GM21447 (cell line): ENCODE measurements around the gene RBM4.

Source experiments
- ATAC-seq: cut with Tn5 transposase; IDR thresholded peaks from one replicate; pipeline ENCODE4 v1.9.1; 2021; ENCODE audit not compliant: unreplicated experiment

Gene RBM4

GRCh38 chr11:66651016-66651415, 12.5 kb downstream of the RBM4 start:
- ATAC-seq = no peak

DNA sequence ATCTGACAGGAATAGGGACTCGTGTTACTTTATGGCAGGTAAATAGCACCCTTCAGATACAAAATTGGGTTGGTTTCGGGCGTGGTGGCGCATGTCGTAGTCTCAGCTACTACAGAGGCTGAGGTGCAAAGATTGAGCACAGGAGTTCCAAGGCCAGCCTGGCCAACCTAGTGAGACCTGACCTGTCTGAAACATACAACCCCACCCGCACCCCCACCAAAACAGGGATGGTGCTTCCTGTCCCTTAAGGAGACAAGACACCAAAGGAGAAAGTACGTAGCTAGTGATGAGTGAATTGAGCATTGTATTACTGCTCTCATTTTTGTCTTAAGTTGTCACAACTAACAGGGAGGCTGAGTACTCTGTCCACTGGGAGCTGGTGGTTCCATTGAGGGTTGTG, 14.1 kb downstream of the RBM4 start:
- ATAC-seq = no peak

GRCh38 chr11:66653123-66653522, 14.6 kb downstream of the RBM4 start:
- ATAC-seq = no peak

DNA sequence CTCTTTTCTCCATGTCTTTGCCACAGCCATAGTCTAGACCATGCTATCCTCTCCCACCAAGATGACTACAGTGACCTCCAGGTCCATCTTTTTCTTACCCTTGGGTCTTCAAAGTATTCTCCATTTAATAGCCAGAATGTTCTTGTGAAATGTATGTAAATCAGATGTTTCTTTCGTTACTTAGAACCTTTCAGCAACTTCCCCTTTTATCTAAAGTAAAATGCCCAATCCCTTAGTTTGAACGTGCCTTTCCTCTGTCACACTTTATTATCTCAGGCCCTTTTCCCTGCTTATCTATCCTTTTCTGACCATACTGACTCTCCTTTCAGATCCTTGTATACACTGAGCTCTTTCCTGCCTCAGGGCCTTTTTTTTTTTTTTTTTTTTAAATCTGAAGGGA, 21.3 kb downstream of the RBM4 start:
- no peak for ATAC-seq

DNA sequence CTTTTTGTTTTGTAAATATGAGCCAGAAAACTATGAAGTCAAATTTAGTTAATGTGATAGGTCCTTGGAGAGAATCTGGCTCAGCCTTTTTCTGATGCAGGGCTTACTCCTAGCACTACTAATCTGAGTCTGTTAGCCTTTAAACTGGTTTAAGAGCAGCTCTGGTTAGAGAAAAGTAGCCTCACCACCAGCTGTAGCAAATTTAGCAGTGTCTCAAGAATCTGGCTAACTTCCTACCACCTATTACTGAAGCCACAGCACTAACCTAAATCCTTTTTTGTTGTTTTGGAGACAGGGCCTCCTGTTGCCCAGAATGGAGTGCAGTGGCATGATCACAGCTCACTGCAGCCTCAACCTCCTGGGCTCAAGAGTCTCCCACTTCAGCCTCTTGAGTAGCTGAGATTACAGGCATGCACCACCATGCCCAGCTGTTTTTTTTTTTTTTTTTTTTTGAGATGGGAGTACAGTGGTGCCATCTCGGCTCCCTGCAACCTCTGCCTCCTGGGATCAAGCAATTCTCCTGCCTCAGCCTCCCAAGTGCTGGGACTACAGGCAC, 25.3 kb downstream of the RBM4 start:
- no peak for ATAC-seq

DNA sequence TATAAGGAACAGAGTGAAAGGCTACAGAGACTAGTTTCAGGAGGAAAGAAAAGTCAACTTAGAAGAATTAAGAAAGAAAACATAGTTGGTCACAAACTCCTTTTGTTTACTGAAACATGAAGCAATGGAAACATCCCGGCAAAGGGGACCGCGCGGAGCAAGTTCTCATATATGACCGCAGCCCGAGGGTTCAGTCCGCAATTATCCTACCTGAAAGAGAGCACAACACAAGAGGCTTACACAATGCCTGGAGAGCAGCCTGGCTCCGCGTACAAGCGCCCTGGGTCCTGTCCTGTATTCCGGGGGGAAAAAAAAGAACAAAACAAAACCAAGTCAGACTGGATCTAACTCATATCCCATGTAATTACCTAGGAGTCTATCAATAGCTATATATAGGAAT, 26.9 kb downstream of the RBM4 start:
- no peak for ATAC-seq

GRCh38 chr11:66670816-66671215, 32.3 kb downstream of the RBM4 start:
- no peak for ATAC-seq

DNA sequence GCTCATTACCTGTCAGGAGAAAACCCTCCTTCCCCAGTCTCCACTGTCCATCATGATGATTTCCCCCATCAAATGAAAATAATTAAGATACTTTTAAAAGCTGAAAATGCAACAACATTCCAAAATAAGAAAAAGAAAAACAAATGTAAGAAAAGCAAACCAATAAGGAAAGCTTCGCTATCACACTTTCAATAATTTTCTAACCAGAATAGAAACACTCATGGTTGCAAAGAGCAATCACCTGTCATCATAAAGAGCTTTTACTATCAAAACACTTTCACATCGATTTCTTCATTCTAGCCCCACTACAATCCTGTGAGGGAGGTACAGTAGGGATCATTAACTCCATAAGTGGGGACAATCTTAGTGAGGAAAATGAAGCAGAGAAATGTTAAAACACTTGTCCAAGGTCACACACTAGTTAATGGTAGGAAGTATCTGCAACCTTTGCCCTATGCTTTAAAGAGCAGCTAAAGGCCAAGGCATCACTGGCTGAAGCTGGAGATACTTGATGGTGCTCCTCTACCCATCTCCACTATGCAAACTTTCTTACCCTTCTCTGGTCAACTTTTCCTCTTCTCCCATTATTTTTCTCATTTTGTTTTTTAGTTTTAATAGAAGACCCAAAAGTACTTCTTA, 36.6 kb downstream of the RBM4 start:
- no peak for ATAC-seq

- ATAC-seq = no peak
These were observed 37.9 kb downstream of the RBM4 start for GRCh38 chr11:66676282-66676919.

GRCh38 chr11:66676931-66677598, 38.6 kb downstream of the RBM4 start:
- ATAC-seq = no peak

- ATAC-seq = peak; percentile 75
These were observed 39.3 kb downstream of the RBM4 start, which contains the start of gene RBM4B for GRCh38 chr11:66677599-66678375. Gene RBM4B (minus strand): TSS chr11:66677887. CDS start chr11:66677079, 808 bp downstream.

DNA sequence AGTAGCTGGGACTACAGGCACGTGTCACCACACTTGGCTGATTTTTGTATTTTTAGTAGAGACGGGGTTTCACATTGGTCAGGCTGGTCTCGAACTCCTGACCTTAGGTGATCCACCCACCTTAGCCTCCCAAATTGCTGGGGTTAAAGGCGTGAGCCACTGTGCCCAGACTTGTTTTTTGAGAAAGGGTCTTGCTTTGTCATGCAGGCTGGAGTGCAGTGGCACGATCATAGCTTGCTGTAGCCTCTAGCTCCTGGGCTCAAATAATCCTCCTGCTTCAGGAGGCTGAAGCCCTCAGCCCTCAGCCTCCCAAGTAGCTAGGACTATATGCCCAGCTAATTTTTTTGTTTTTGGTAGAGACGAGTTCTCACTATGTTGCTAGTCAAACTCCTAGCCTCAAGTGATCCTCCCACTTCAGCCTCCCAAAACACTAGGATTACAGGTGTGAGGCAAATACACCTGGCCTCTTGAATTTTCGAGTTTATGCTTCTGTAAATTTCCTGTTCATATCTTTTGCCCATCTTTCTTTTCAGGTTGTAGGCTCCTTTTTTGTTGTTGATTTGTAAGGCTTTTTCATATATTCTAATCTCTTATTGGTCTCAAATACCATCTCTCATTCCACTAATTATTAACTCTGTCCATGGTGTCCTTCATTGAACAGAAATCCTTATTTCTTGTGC, 42.6 kb downstream of the RBM4 start:
- ATAC-seq = no peak

- no peak for ATAC-seq
These were observed 45.4 kb downstream of the RBM4 start for GRCh38 chr11:66683877-66684276.

- no peak for ATAC-seq
These were observed 46.1 kb downstream of the RBM4 start for GRCh38 chr11:66684635-66685034.

DNA sequence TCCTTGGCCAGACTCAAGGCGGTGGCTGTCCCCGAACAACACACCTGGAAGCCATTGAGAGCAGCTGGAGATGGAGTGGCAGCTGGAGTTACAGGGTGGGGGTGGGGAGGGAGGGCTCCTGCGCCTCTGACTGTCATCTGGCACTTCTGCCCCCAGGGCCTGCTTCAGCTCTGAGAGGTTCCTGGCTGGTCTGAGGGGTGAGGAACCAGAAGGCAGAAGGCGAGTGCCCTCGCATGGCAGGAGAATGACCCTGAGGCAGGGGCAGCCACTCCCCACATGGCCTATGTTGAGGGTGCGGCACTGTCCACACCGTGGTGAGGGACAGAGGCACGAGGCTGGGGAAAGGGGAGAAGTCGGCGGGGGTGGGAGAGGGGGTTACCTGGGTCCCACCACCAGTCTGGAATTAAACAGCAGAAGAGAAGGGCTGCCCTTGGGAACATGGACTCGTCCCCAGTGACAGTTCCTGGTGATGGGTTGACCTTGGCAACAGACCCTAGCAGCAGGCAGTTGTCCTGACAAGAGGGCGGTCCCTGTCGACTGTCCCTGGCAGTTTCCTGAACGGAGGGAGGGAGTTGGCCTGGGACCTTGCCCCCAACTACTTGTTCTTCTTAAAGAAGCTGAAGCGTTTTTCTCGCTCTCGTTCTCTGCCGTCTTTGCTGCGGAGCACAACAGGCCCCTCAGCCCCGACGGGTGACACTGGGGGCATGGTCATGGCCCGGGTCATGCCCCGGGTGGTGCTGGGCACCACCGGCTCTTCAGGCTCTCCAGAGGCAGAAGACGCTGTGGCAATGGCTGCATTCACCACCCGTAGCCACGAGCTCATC, 47.0 kb downstream of the RBM4 start:
- ATAC-seq = no peak

DNA sequence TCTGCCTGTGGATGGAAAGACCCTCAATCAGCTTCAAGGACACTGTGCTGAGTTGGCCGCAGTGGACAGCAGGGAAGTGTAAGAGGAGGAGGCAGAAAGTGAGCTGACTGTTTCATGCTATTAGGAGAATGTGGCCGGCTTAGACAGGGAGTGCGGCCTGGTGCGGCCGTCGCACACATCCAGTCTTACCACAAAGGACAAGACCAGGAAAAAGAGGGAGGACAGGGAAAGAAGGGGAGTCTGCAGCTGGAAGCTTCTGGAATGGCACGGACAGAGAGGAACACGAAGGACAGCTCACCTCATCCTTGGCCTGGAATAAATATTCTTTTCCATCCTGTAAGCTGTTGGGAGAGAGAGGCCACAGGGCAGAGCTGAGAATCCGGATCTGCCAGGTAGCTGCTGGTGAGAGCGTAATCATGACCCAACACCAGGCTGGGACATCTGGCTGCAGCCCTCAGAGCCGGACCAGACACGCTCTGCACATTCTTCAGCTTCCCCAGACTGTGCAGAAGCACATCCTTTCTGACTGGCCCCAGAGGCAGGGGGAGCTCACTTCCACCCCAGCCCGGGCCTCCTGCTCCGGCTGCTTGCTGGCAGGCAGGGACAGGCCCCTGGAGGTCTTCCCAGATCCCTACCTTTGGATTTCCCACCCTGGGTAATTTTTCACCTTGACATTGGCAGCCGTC, 47.7 kb downstream of the RBM4 start:
- ATAC-seq = no peak

GRCh38 chr11:66686801-66687750, 48.6 kb downstream of the RBM4 start:
- no peak for ATAC-seq

DNA sequence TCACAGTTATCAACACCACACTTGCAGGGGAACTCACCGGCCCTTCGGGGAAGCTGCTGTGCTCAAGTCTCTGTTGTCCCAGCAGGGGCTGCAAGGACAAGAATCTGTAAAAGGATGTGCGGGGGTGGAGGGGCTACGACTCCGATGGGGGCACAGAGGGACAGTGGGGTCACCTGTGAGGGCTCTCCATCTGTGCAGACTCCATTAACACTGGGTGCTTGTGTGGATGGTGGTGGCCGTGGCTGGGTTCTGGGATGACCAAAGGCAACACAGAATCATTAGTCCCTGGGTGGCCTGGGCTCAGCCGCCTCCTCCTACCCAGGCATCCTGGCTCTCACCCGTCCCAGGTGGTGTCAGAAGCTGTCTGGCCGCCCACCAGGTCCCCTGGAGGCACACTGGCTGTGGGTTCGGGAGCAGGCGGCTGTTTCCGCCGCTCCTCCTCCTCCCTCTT, 49.4 kb downstream of the RBM4 start:
- ATAC-seq = no peak
